Mucosa of gallbladder (tissue), 1 donor: ENCODE results near the gene GAPVD1. TPM values are rescaled to one million over a fixed set of nuclear protein-coding genes. Genes with fewer than 3 reads are reported as not detected.
"Not testable (repeated sequence)": the region's sequence is repeated elsewhere in the genome, so short reads cannot be mapped to it uniquely, and the experiment has no call there.

Experiments
- DNase-seq: peaks from one replicate; pipeline ENCODE4 v3.0.0-alpha.2; 2020; ENCODE audit warnings: low spot score
- total RNA-seq: library from RNA; stranded (reverse); gene quantifications from one replicate; pipeline ENCODE4 v1.2.1, GENCODE V29; 2021
- donor health status: DM: no; HTN: no; CAD: no.

The GAPVD1 gene
- total RNA-seq: 45.8 TPM

GRCh38 chr9:125261501-125262293 lies at the start of gene GAPVD1:
TSS of gene GAPVD1 (plus strand) at chr9:125261826. CDS start at chr9:125298922, 37,096 bp downstream.
- peak; percentile 84 for DNase-seq

DNA sequence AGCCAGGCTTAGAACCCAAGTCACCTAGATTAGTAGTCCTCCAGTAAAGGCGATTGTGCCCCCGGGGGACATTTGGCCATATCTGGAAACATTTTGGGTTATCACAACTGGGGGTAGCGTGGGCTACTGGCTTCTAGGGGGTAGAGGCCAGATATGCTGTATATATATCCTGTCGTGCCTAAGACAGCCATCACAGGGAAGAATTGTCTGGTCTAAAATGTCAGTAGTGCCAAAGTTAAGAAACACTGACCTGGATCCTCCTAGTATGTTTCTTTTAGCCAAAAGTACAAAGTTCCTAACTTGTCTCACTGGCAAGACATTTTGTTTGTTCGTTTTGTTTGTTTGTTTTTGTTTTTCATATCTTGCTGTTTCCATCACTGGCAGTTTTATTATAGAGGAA lies 47.4 kb upstream of the GAPVD1 start:
- no peak for DNase-seq

DNA sequence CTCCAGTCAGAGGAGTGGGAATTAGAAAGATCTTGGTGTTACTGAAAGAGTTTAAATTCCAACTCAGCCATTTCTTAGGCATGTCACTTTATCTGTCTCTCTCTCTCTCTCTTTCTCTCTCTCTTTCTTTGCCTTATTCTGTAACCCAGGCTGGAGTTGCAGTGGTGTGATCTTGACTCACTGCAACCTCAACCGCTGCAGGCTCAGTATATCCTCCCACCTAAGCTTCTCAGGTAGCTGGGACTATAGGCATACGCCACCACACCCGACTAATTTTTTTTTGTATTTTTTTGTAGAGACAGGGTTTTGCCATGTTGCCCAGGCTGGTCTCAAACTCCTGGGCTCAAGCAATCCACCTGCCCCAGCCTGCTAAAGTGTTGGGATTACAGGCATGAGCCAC lies 43.0 kb upstream of the GAPVD1 start:
- no peak for DNase-seq

DNA sequence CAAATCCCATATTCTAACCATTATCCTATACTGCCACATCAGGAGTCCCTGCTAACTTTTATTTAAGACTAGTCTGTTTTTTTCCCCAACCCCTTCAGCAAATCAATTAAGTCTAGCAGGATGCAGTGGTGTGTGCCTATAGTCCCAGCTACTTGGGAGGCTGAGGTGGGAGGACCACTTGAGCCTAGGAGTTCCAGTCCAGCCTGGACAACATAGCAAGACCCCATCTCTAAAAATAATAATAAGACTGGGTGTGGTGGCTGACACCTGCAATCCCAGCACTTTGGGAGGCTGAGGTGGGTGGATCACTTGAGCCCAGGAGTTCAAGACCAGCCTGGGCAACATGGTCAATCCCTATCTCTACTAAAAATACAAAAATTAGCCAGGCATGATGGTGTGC lies 36.8 kb upstream of the GAPVD1 start:
- not testable (repeated sequence) for DNase-seq

DNA sequence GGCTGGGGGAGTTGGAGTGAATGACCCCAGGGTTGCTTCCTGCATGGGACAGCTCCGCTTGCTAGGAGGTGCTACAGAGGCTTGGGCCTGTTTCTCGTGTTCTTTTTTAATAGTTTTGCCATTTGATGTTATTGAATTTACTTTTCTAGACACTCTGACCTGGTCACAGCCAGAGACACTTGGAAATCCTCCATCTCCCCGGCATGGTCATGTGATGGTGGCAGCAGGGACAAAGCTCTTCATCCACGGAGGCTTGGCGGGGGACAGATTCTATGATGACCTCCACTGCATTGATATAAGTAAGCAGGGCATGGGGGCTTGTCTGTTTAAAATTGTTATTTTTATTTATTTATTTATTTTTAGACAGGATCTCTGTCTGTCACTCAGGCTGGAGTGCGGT lies 33.9 kb upstream of the GAPVD1 start:
- DNase-seq: no peak

DNA sequence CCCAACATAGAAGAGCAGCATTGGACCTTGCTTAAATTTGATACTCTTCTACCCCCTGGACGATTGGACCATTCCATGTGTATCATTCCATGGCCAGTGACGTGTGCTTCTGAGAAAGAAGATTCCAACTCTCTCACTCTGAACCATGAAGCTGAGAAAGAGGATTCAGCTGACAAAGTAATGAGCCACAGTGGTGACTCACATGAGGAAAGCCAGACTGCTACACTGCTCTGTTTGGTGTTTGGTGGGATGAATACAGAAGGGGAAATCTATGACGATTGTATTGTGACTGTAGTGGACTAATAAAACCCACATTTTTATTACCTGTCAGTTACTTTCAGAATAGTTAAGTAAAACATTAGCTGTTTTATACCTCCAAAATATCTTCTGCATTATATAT lies 27.9 kb upstream of the GAPVD1 start:
- peak; percentile 14 for DNase-seq

DNA sequence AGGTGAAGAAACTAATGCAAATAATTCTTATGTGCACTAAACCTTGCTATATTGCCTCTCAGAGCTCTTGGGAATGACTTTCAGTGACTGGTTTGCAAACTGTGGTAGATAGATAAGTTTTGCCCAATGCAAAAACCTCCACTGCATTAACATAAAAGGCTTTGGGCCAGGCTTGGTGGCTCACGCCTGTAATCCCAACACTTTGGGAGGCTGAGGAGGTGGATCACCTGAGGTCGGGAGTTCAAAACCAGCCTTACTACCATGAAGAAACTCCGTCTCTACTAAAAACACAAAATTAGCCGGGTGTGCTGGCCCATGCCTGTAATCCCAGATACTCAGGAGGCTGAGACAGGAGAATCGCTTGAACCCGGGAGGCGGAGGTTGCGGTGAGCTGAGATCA lies 27.5 kb upstream of the GAPVD1 start:
- not testable (repeated sequence) for DNase-seq

- DNase-seq: no peak
These were observed 25.7 kb upstream of the GAPVD1 start for GRCh38 chr9:125235804-125236519.

- DNase-seq: not testable (repeated sequence)
These were observed 25.0 kb upstream of the GAPVD1 start for GRCh38 chr9:125236520-125237159.

- DNase-seq: no peak
These were observed 23.3 kb upstream of the GAPVD1 start for GRCh38 chr9:125238127-125238914.

GRCh38 chr9:125238915-125239446 lies 22.6 kb upstream of the GAPVD1 start:
- DNase-seq: no peak

DNA sequence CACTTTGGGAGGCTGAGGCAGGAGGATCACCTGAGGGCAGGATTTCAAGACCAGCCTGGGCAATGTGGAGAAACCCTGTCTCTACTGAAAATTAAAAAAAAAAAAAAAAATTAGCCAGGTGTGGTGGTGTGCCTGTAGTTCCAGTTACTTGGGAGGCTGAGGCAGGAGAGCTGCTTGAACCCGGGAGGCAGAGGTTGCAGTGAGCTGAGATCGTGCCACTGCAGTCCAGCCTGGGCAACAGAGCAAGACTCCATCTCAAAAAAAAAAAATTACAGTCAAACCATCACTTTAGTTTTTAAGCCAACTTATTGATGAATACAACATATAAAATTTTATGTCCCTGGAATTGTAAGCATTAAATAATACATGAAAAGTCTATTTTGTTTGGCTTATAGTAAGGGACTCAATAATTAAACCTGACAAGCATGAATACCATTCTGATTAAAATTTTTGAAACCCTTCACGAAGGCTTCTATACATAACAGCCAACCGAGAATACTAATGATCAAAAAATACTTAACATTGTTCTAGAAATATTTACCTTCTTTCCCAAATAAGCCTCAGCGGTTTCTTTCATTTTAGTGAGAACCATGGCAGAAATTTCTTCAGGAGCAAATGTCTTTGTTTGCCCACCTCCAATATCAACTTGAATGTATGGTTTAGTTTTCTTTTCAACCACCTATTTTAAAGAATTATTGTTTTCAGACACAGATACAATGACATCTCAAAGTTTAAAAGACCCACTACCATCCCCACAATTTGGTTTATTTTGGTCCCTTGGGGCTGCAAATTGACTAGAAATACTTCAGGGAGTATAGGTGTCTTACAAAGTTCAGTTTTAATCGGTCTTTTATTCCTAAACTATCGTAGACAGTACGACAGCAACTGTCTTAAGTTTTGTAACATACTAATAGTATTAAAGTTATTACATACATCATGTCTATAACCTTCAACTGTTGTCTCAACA lies 21.7 kb upstream of the GAPVD1 start:
- DNase-seq: no peak

- peak; percentile 20 for DNase-seq
These were observed 21.0 kb upstream of the GAPVD1 start for GRCh38 chr9:125240649-125240999.

- peak; percentile 100 for DNase-seq
These were observed 20.4 kb upstream of the GAPVD1 start, which contains the start of gene HSPA5 for GRCh38 chr9:125241000-125241862. TSS of gene HSPA5 (minus strand) at chr9:125241343. CDS start at chr9:125241126, 217 bp downstream.

DNA sequence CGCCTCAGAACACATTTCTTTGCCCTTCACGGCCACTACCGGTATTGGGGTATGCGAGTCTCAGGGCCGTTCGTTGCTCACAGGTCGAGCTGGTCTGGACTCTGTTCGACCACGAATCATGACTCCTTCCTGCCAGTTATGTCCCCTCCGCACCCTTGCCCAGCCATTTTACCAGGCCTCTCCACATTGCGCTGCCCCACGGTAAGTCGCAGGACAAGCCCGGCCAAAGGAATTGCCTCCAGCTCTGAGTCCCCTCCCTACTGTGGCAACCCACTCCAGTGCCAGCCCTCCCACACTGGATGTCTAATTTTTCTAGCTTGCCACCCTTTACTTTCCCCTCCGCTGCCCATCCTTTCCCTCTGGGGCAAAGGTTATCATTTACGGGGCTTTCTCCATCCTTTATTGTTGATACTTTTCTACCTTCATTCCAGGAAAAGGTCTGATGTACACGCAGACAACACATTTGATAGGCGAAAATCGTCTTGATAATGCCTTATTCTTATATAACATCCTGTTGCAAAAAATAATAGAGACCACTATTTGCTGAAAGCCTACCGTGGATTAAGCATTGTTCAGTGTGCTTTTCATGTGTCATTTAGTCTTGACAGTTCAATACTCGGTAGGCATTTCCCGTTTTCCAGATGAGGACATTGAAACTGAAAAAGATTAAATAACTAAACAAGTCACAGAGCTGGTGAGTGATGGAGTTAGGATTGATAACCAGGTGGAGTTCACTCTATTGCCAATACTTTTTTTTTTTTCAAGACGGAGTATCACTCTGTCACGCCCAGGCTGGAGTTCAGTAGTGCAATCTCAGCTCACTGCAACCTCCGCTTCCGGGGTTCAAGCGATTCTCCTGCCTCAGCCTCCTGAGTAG lies 19.5 kb upstream of the GAPVD1 start:
- no peak for DNase-seq

DNA sequence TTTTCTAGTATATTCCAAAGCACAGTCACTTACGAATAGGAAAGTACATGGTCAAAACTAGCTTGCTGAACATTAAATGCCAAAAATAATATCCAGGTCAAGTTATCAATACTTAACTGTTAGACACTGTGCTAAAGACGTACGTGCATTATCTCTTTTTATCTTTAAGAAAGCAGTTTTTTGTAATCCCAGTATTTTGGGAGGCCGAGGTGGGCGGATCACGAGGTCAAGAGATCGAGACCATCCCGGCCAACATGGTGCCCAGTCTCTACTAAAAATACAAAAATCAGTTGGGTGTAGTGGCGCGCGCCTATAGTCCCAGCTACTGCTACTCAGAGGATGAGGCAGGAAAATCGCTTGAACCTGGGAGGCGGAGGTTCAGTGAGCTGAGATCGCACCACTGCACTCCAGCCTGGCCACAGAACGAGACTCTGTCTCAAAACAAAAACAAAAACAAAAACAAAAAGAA lies 17.8 kb upstream of the GAPVD1 start:
- DNase-seq: no peak

DNA sequence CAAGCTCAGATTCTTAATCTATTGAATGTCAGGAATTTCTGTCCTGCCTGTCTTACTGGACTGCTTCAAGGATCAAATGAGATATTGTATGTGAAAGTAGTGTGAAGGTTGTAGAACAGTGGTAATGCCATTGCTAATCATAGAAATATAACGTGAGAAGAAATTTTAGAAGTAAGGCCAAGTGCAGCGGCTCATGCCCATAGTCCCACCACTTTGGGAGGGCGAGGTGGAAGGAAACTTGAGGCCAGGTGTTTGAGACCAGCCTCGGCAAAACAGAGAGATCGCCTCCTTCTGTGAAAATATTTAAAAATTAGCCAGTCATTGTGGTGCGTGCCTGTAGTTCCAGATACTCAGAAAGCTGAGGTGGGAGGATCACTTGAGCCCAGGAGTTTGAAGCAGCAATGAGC lies 15.4 kb upstream of the GAPVD1 start:
- no peak for DNase-seq

GRCh38 chr9:125254231-125254630 lies 7.4 kb upstream of the GAPVD1 start:
- DNase-seq: no peak
